Kidney tubule cell (primary cell): ENCODE data around the gene FOSB.
A peak's percentile ranks its signal among the peaks of the same experiment; 100 is the strongest.

Experiments
- DNase-seq: peaks from one replicate; pipeline ENCODE4 v3.0.0-alpha.2; 2018; ENCODE audit warnings: low spot score

The FOSB gene

DNA sequence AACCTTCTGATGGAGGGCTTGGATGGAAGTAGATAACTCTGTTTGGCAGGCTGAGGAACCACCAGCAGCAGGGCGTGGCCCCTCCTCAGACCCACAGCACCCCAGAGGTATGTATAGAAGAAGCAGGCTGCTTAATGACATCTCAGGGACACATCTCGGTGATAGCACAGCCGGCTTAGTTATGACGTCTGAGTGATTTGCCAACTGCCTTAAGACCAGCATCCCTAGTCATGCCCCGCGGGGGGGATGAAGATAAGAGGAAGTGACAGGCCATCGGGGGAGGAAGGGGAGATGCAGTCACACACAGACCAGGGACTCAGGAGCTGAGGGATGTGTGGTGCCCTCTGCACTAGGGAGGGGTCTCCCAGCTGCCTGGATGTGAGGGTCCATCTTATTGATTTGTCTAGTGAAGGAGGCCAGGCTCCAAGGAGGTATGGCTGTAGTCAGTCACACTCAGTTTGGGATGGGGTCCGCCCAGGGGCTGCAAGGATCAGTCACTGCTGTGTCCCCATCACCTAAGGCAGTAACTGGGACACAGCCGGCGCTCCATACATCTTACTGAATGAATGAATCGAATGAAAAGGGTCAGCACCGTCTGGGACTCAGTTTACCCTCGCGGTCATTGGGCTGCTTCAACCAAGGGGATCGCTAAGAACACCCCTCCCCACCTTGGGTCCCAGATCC lies 24.9 kb upstream of the FOSB start:
- peak; percentile 60 for DNase-seq

DNA sequence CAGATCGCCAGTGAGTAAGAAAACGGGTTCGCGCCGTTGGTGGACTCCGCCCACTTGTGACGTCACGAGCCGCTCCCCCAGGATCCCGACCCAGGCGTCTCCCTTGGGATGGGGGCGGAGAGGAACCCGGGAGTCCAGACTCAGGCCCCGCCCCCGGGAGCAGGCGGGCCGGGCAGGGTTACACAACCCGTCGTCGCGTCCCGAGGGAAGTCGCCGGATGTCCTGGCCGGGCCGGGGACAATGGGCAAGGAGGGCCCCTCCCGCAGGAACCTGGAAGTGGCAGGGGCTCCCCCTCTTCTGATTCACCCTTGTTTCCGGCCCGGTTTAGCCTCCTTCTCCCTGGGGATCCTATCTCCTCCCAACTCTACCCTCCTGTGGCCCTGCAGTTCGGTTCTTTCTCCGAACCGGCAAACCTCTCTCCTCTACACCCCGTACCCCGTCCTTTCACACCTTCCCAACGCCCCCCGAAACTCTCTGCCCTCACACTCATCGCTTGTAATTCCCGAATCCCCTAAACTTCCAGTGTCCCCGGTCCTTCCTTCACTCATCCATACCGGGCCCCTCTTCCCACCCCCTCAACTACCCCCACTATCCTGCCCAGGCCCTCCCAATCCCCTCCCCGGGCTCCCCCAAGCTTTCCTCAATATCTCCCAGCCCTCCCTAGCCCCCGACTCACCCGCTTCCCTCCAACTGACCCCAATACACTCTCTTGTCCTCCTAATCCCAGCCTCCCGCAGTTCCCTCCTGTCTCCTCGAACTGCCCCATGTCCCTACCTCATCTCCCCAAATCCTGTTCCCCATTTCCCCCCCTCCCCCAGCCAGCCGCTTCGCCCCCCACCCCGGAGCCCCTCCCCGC lies 24.1 kb upstream of the FOSB start:
- peak; percentile 98 for DNase-seq

DNA sequence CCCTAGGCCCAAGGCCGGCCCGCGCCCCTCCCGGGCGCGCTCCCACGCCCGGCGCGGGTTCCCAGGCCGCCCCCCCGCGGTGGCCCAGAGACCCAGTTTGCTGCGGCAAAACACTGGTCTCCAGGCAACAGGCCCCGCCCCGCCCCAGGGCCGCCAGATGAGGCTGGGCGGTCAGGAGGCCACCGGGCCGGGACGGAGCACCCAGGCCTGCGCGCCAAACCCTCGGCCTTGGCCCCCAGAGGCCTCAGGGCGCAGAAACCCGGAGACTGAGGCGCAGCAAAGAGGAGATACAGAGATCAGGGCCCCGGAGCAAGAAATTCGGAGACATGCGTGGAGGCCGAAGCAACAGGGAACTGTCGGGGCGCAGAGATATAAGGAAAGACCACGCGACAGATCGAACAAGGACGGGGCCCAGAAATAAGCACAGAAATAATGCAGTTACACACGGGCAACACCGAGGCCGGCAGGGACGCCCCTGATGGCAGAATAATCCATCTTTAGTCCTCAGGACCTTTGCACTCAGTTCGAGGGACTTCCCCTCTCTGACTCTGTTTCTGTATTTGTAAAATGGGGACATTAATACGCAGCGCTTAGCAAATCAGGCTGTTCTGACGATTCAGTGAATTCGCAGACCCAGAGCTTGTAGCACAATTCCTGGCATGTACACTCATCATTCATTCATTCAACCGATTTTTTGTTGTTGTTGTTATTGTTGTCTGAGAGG lies 23.3 kb upstream of the FOSB start:
- peak; percentile 91 for DNase-seq

DNA sequence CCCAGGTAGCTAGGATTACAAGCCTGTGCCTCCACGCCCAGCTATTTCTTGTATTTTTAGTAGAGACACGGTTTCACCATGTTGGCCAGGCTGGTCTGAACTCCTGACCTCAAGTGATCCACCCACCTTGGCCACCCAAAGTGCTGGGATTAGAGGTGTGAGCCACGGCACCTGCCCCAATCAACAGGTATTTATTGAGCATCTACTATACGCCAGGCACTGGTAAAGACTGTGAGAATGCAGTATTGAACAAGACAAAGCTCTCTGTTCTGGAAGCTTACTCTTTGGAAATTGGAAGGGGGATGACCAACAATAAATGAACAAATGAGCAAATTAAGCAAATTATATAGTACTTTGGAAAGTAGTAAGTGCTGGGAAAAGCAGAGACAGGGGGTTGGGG lies 22.7 kb upstream of the FOSB start:
- DNase-seq: no peak

DNA sequence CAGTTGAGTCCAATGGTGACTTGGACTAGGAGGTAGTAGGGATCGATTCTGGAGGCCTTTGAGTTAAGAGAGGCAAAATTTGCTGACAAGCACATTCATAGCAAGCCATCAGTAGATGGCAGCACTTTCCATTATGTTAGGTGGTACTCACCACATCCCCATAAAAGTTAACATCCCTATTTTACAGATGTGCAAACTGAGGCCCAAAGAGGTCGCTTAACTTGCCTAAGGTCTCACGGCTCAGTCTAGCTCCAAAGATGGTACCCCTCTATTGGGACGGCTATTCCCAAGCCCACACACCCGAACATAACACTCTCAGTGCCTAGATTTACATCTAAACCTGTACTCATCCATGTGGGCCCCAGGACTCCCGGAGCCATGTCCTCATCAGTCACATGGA lies 21.5 kb upstream of the FOSB start:
- peak; percentile 51 for DNase-seq

DNA sequence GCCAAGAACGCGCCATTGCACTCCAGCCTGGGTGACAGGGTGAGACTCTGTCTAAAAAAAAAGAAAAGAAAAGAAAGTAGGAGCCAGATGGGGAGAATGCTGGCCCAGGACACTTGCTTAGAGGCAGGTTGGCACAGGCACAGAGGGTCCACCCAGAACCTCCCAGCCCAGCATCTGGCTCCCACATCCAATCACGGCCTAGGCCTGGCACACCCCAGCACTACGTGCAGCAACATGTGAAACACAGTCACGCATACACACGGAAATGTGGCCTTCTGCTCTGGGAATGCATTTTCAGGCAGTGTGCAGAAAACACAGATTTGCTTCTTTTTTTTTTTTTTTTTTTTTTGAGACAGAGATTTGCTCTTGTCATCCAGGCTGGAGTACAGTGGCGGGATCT lies 20.9 kb upstream of the FOSB start:
- DNase-seq: no peak

DNA sequence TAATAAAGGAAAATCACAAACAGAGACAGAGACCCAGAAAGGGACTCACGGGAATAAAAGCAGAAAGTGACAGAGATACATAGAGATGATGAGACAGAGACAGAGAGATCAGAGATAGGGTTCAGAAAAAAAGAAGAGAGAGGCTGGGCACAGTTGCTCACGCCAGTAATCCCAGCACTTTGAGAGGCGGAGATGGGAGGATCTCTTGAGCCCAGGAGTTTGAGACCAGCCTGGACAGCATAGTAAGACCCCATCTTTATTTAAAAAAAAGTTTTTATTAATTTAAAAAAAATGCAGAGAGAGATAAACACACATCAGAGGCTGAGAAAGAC lies 19.4 kb upstream of the FOSB start:
- no peak for DNase-seq

DNA sequence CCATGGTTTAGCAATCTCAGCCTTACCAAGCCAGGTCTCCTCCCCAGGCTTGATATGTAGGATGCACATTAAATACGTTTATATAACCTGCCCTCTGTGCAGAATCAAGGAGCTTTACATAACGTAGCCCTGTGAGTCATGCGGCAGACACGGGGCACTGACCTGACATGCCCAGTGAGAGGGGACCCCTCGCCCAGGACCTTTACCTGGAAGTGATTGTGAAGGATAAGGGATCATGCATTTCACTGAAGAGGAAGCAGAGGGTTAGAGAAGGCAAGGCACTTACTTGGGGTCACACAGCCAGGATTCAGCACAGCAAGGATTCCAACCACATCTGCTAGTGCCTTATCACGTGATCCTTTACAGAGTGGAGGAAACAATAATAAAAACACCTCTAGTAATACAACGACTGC lies 18.9 kb upstream of the FOSB start:
- peak; percentile 32 for DNase-seq

DNA sequence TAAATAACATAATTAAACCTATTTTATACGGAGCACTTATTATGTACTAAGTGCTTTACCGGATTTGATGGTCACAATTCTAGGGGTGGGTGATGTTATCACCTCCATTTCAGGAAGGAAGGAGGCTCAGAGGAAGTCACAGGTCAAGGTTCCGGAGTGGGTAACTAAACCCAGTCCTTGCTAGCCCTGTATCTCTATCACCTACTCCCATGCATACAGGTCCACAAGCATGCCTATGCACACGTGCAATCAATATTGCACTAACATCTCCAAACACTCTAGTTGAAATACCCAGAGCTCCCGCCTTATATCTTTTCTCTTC lies 17.8 kb upstream of the FOSB start:
- DNase-seq: no peak

DNA sequence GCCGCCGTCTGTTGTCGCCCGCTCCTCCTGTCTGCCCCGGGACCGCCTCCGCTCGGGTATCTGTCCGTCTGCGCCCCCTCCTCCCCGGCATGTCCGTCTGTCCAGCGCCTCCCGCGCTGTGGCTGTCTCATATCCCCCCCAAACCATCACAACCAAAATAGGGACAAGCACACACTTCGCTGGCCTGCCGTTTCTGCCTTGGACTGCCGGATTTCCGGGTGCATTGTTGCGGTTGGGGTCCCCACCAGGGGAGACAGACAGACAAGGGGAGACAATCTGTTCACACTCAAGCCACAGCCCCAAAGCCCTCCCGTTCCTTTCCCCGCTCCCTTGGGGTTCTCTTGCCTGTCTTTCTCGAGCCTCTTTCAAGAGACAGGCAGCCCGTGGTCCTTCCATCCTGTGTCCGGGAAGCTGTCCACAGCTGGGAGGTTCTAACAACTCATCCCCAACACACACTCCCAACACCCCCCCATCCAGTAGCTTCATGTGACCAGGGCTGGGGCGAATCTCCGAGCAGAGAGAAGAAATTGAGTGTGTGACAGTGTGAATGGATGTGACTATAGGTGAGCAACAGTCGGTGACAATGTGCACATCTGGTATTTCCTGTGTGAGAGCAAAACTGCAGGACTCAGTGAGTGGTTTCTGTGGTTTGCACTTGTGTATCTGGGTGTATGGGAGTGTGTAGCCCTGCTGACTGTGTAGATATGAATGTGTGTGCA lies 16.5 kb upstream of the FOSB start:
- peak; percentile 85 for DNase-seq

DNA sequence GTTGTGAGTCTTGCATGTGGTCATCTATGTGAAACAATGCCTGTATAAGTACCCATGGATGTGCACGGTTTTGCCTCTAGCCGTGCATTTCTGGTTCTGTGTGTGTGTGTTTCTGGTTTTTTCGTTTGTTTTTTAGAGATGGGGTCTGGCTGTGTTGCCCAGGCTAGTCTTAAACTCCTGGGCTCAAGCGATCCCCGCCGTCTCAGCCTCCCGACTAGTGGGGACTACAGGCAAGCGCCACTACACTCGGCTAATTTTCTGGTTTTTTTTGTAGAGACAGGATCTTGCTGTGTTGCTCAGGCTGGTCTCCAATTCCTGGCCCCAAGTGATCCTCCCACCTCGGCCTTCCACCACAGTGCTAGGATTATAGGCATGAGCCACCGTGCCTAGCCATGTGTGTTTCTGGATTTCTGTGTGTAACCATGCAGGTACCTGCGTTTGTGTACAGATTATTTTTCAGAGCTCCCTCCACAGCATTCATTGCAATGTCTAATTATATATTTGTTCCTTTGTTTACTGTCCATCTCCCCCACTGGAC lies 15.9 kb upstream of the FOSB start:
- DNase-seq: no peak

DNA sequence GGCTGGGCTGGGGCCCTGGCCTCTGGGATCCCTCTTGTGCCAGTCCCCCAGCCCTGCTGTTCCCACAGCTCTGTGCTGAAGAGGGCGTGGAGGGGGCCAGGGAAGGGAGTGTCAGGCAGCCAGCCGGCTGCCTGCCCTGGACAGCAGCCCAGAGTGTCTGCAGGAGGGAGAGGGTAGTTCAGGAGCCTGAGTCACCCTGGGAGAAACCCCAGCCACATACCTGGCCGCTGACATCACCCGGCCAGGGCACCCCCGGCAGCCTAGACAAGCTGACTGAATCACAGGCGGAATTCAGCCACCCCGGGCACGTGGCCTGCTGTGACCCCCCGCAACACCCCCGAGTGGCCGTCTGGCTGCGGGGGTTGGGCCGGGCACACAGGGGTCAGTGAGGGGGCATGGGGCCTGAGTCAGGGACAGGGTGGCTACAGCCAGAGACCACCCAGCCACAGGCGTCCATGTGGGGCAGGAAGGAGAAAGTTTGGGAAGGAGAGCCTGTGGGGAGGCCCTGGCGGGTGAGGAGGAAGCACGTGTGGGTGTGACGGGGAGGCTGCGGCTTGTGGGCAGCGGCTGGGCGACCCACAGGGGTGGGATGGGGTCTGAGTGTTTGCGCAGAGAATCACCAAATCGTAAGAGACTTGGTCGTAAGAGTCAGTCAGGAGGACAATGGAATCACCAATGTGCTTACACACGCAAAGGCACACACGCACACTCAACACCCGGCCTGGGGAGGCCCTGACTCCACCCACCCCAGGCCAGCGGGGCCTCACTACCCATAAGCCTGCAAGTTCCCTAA lies 11.9 kb upstream of the FOSB start:
- DNase-seq: peak; percentile 100

DNA sequence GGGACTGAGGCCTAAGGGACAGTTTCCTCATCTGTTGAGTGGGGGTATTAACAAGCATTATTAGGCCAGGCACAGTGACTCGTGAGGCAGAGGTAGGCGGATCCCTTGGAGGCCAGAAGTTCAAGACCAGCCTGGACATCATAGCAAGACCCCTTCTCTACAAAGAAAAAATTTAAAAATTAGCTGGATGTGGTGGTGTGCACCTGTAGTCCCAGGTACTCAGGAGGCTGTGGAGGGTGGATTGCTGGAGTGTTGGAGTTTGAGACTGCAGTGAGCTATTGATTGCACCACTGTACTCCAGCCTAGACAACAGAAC lies 11.3 kb upstream of the FOSB start:
- no peak for DNase-seq

DNA sequence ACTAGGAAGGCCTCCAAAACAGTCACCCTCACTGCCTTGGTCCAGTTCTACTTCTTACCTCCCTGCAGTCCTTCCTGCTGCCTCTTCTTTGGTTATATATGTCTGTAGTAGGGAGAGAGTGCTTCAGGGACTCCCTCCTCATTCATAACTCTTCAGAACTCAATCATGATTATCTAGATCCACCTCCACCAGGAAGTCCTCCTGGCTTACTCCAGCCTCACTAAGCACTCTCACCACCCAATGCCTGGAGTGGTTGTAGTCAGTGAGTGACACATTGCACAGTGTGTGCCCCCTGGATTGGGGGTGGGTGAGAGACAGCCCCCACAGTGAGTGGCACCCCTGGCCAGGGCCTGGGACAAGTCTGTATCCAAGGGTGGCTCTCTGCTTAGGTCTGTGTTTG lies 10.0 kb upstream of the FOSB start:
- no peak for DNase-seq

DNA sequence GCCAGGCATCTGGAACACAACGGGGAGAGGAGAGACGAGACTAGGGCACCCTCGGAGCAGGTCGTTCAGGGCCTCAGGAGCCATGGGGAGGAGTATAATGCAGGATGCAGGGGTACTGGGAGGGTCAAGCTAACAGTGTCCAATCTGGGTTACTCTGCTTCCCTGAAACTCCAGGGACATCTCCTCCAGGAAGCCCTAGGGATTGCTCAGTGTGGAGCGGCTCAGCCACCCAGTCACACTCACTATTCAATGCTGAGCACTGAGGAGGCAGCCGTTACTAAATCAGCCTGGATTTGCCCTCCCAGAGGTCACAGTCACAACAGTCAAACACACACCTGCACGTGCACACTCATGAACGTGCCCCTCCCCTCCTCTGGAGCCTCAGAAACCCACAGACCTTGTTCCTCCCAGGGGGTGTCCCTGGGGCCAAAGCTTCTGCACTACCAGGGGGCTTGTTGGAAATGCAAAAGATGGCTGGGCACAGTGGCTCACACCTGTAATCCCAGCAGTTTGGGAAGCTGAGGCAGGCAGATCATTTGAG lies 6.9 kb upstream of the FOSB start:
- DNase-seq: no peak

DNA sequence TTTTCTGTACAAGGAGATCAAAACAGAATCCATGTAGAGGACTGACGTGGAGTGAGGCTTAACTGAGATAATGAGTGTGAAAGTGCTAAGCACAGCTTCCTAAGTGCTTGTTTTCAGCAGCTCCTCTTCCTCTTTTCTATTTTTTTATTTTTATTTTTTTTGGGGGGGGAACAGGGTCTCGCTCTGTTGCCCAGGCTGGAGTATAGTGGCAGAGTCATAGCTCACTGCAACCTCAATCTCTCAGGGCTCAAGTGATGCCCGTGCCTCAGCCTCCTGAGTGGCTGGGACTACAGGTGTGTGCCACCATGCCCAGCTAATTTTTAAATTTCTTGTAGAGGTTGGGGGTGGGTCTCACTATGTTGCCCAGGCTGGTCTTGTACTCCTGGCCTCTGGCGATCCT lies 5.6 kb upstream of the FOSB start:
- DNase-seq: no peak

DNA sequence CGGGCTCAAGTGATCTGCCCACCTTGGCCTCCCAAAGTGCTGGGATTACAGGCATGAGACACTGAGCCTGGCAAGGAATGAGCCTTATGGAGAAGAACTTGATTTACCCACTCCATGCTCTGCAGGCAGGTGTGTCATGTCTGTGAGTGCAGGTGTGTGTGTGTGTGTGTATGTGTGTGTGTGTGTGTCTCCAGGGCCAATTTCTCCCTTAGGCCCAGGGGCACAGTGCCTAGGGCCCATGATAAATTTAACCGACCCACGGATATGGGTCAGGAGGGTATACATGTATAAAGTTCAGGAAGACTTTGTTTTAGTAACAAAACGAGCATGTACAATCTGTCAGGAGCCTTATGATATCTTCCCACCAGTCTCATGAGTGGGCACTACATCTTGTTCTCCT lies 4.6 kb upstream of the FOSB start:
- no peak for DNase-seq

DNA sequence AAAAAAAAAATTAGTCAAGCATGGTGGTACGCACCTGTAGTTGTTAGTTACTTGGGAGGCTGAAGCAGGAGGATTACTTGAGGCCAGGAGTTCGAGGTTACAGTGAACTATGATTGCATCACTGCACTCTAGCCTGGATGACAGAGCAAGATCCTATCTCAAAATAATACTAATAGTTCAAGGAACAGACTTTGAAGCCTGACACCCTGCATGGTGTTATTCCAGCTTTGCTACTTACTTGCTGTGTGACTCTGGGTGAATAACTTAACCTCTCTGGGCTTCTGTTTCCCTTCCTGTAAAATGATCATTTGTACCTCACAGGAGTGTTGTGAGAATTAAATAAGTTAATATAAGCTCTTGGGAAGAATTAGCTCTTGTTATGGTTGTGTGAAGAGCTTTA lies 3.5 kb upstream of the FOSB start:
- DNase-seq: no peak

DNA sequence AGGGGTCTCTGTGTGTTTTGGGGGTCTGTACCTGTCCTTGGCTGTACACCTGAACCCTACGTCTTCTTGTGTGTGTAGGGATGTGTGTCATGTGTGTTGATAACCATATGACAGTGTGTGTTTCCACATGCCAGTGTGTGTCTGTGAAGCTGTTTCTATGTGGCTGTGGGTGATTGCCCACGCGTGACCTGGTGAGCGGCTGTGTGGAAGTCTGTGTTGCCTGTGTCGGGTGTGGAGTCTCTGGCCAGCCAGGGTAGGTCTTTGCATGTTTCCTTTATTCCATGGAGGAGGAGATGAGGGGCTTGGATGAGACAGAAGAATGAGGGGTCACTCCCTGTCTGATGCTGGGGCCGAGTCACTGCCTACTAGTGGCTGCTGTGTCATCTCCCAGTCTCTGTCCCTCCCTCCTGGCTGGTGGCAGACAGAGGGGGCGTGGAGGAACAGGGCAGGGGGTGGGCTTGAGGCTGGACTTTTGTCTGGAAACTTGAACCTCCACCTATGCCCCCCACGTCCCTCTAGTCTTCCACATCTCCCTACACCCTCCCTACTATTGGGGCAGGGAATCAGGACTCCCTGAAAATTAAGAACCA lies 2.8 kb upstream of the FOSB start:
- no peak for DNase-seq

DNA sequence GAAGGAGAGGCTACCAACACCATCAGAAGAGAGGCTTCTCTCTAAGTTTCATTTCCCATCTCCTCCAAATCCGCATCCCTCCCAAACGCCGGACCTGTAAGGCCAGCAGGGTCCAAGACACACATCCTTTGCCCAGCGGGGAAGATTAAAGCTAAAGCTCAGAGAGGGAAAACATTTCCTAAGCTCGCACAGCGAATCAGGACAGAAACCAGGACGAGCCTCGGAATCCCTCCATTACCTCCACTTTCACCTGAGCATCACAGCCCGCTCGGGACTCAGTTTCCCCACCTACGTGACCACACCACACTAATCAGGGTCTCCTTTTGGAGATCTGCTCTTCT lies 711 bp upstream of the FOSB start:
- DNase-seq: no peak

DNA sequence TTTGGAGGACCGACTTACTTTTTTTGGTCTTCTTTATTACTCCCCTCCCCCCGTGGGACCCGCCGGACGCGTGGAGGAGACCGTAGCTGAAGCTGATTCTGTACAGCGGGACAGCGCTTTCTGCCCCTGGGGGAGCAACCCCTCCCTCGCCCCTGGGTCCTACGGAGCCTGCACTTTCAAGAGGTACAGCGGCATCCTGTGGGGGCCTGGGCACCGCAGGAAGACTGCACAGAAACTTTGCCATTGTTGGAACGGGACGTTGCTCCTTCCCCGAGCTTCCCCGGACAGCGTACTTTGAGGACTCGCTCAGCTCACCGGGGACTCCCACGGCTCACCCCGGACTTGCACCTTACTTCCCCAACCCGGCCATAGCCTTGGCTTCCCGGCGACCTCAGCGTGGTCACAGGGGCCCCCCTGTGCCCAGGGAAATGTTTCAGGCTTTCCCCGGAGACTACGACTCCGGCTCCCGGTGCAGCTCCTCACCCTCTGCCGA lies 409 bp downstream of the FOSB start:
- DNase-seq: no peak
